ENCODE results near the gene PLAGL2.

Gene PLAGL2

GRCh38 chr20:32144898-32145662 is 62.5 kb downstream of the PLAGL2 start:
- DNase-seq (ENCODE audit: low read depth): no peak

DNA sequence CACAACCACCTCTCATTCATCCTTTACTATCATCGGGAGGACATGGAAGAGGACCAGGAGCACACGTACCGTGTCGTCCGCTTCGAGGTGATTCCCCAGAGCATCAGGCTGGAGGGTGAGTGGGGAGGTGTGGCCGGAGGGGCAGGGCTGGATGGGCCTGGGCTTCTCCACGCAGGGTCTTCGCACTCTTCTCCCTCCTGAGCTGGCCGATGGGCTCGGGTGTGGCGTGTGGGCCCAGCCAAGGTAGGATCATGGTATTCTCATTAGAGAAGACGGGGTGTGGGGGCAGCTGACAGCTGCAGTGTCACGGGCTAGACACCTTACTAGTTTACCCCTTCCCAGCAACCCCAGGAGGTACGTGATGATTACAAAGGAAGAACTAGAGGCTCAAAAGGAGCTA is 64.6 kb downstream of the PLAGL2 start:
- no peak for DNase-seq (ENCODE audit: low read depth)
